Astrocyte of the spinal cord (primary cell): ENCODE data around the gene PRKD3.

Source experiments
- DNase-seq: peaks from one replicate; pipeline ENCODE4 v3.0.0; 2011; ENCODE audit warnings: low read depth, low spot score
- H3K4me3 ChIP-seq: 2 replicates; pipeline ENCODE4 v1.5.1; 2011; ENCODE audit warnings: low read depth, mild to moderate bottlenecking, low read length, moderate library complexity
- CTCF ChIP-seq: IDR thresholded peaks from 2 replicates; pipeline ENCODE4 v1.5.1; 2012; ENCODE audit warnings: low read depth, mild to moderate bottlenecking, low read length, inconsistent platforms
- in situ Hi-C: cut with HindIII; loops from 2 replicates; pipeline ENCODE4 v1.10.0; 2017; ENCODE audit warnings: low sequenced_read_pairs

Gene PRKD3

GRCh38 chr2:37324786-37325624 lies at the start of gene PRKD3:
Gene PRKD3, minus strand, starts transcription at chr2:37324833. Its CDS starts 8,309 bp downstream, at chr2:37316524.
- TF ChIP-seq CTCF, result no peak
- peak; percentile 55 for DNase-seq
- in situ Hi-C loops, result no loop called here

GRCh38 chr2:37372000-37372399 lies 47.4 kb upstream of the PRKD3 start:
- no peak overlapping the region for H3K4me3 ChIP-seq
- no peak for TF ChIP-seq CTCF
- DNase-seq, result no peak
- in situ Hi-C loops, result no loop called here

More at GRCh38 chr2:37324786-37325624, at the start of gene PRKD3:
- peak within 1 kb of the TSS; percentile 82 for H3K4me3 ChIP-seq

- DNase-seq, result no peak
- TF ChIP-seq CTCF, result no peak
- no peak overlapping the region for H3K4me3 ChIP-seq
- in situ Hi-C loops, result no loop called here
Observed at GRCh38 chr2:37370666-37371065, 46.0 kb upstream of the PRKD3 start.

- in situ Hi-C loops, result no loop called here
- TF ChIP-seq CTCF, result no peak
- DNase-seq, result no peak
- no peak overlapping the region for H3K4me3 ChIP-seq
Observed at GRCh38 chr2:37367984-37368383, 43.4 kb upstream of the PRKD3 start.

- in situ Hi-C loops, result no loop called here
- no peak for TF ChIP-seq CTCF
- no peak for DNase-seq
- H3K4me3 ChIP-seq, result no peak overlapping the region
Observed at GRCh38 chr2:37367310-37367709, 42.7 kb upstream of the PRKD3 start.

GRCh38 chr2:37366773-37367172 lies 42.1 kb upstream of the PRKD3 start:
- TF ChIP-seq CTCF, result no peak
- in situ Hi-C loops, result no loop called here
- no peak for DNase-seq
- H3K4me3 ChIP-seq, result no peak overlapping the region
